NCI-H748 (cell line): Measurements from ENCODE around the gene RELN.
"Not testable (repeated sequence)": the region's sequence is repeated elsewhere in the genome, so short reads cannot be mapped to it uniquely, and the experiment has no call there.

Experiments used
- DNase-seq: peaks from one replicate; lab custom pipeline; 2025; ENCODE audit not compliant: unreplicated experiment; lab: John Stamatoyannopoulos, UW

RELN gene

DNA sequence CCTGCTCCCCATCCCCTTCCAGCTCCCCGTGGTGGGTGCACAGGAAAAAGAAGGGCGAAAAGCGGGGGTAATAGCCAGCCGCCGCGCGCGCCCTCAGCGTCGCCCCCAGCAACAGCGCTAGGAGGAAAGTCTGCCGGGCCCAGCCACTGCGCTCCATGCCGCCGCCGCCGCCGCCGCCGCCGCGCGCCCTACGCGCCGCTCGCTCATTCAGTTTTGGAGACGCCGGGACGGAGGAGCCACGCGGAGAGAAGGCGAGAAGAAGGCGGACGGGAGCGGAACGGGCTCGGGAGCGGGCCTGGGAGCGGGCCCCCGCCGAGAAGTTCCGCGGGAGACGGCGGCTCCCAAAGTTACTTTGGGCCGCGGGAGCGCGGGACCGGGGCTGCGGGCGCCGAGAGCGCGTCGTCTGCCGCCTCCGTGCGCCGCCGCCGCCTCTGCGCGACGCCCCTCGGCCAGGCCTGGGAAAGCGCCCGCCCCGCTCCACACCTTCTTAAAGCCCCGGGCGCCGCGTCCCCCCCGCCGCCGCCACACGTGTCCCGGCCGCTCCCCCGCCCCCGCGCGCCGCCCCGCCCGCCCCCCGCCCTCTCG lies at the start of gene RELN:
Gene RELN, minus strand, starts transcription at position 459 of the 585 bp plus-strand sequence. Its CDS starts 302 bp downstream, at position 157.
- DNase-seq, result peak; percentile 83

GRCh38 chr7:104038136-104038535 lies 48.7 kb upstream of the RELN start:
- no peak for DNase-seq

DNA sequence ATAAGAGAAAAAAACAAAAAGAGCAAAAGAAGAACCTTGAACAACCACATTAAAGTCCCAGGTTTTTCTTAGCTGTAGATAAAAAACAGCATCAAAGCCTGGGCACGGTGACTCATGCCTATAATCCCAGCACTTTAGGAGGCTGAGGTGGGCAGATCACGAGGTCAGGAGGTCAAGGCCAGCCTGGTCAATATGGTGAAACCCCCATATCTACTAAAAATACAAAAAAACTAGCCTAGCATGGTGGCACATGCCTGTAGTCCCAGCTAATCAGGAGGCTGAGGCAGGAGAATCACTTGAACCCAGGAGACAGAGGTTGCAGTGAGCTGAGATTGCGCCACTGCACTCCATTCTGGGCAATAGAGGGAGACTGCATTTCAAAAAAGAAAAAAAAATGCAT lies 47.4 kb upstream of the RELN start:
- not testable (repeated sequence) for DNase-seq

DNA sequence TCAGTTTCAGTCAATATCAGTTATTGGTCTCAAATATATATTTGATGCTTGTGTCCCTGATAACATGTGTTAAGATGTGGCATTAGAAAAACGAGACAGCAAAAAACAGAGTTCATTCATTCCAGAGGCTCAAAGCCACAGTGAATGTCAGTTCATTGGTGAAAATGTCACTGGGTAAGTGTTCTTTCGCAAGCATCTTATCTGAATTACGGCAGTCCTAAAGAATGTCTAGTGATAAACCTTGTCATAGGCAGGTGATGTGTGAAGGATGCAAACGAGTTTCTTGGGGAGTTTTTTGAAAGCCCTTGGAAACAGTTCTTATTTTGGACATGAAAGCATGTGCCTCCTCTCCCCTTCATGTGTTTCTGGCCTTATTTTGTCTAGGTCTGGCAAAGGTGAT lies 45.9 kb upstream of the RELN start:
- no peak for DNase-seq

- DNase-seq, result no peak
Measured at GRCh38 chr7:104034679-104035078, 45.2 kb upstream of the RELN start.

DNA sequence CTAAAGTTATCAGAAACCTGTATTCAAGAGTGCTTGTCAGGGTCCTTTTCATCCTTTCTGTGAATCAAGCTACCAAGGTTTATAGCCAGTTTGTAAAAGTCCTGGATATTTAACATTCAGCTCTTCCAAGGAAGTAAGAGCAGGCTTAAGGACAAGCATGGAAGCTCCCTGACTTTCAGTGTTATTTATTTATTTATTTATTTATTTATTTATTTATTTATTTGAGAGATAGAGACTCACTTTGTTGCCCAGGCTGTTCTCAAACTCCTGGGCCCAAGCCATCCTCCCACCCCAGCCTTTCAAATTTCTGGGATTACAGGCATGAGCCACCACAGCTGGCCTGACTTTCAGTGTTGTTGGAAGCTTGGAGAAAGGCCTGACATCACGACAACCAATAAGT lies 44.4 kb upstream of the RELN start:
- DNase-seq, result no peak

DNA sequence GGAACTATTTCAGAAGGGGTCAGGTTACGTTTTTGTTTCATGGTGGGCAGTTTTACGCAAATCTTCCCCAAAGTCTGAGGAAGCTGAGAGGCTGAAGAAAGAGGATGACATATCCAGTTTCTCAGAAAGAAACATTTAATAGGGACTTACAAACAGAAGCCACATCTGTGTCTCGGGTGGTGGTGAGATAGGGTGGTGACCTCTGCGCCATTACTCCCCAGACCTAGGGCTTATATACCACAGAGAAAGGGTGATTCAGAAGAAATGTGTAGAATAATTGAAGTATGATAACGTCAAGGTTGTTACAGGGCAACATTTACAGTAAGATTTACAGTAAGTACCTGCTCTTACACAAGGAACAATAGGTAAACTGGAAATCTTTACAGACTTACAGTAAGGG lies 43.0 kb upstream of the RELN start:
- DNase-seq, result no peak

DNA sequence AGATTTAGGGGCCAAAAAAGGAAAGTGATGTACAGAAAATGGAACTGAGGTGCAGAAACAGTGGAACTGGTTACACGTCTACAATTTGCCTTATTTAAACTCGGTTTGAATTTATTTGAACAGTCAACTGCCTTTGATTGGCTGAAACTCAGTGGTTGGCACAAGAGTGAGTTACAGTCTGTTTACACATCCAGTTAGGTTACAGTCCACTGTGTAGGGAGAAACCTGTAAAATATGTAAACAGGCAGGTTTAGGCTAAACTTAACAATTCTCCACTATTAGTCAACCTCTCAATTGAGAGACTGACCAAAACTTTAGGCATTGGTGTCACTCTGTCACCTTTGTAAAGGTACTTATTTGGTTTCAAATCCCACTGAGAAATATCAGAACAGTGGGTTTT lies 40.3 kb upstream of the RELN start:
- DNase-seq, result no peak

- DNase-seq, result no peak
Measured at GRCh38 chr7:104024632-104025031, 35.2 kb upstream of the RELN start.

GRCh38 chr7:104023100-104023499 lies 33.6 kb upstream of the RELN start:
- DNase-seq, result no peak

DNA sequence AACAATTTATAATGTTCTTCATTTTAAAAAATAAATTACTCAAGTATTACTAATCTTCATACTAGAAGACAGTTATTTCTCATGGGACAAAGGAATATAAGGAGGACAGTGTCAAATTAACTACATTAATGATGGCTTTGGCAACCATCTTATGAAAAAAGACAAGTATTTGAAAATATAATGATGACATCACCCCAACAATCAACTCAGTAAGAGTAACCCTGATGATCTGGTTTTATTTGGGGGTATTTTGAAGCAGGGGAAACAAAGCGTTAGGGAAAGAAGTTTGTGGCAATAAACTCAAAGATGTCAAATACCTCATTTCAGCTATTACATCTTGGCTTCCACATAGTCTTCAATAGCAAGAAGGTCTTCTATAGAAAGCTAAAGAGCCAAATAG lies 29.0 kb upstream of the RELN start:
- no peak for DNase-seq

DNA sequence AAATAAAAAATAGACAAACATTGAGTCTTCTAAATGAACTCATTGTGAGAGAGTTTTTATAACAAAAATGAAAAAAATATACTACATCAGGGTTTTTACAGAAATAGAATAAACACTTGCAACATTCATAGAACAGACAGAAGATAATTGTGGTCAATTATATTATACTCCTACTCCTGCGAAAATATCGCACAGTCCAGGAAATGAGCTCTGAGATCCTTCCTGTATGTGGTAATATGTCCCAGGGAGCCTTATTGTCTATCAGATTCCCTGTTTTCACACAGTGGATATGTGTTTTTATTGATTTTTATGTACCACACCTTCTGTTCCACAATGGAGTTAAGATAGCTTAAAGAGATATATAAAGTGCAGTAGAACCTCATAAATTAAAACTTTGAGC lies 27.5 kb upstream of the RELN start:
- DNase-seq, result no peak

DNA sequence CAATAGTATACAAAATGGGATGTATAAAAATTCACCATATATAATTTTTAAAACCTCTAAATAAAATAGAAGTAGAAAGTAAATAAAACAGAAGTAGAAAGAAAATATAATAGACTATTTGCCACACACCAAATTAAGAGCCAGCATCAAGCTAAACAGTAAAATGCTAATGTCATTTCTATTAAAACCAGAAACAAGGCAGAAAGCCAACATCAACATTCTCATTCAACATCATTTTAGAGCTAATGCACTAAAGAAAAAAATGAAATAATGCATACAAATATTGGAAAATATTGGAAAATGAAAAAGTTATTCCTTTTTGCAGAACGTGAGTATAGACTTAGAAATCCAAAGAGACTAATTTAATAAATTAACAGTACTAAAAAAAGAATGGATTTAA lies 23.4 kb upstream of the RELN start:
- no peak for DNase-seq

- no peak for DNase-seq
Measured at GRCh38 chr7:104011829-104012228, 22.4 kb upstream of the RELN start.

DNA sequence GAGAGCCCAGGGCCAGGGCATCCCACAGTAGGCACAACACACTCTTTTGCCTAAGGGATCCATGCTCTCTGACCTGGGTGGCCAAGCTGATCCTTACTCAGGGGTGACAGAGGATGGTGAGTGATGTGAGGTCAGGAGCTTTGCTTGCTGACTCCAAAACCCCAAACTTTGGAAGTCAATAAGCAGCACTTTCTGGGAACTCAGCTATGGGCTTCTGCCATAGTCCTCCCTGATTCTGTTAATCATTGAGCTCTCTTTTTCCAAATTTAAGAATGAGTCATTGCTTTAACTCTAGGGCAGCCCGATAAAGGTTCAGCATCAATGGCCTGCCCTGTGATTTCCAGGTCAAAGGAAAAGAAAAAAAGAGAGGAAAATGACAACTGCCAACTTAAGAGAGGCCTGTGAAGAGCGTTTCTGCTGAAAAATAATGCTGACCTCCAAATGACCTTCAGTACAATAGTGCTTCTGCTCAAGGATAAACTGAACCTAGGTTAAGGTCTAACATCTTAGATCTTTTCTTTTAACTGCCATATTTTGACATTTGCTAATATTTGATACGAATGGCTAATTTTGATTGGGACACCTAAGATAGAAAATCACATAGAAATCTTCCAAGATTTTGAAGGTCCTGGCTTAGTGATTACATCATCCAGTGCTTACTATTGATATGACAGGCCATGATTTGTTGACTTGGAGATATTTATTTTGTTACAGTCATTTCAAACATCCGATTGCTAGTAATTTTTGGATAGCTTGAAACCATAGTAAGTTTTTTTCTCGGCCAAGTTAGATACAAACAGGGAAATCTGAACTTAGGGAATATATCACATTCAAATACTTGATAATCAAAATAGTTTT lies 20.8 kb upstream of the RELN start:
- no peak for DNase-seq

DNA sequence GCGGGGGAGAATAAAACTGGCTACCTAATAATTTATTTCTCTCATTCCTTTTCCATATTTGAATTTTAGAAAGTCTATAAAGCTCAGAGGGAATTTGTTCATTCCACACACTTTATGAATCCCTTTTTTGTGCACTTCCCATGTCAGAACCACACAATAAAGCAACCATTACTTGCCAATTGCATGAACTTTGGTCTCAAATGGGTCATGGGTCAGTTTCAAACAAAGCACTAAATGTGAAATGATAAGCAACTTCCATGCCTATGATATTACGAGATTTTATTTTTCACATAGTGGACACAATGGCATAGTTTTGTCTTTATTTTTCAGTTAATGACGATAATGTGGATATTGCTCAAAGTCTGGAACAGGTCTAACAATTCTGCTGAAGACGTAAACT lies 18.6 kb upstream of the RELN start:
- DNase-seq, result no peak

DNA sequence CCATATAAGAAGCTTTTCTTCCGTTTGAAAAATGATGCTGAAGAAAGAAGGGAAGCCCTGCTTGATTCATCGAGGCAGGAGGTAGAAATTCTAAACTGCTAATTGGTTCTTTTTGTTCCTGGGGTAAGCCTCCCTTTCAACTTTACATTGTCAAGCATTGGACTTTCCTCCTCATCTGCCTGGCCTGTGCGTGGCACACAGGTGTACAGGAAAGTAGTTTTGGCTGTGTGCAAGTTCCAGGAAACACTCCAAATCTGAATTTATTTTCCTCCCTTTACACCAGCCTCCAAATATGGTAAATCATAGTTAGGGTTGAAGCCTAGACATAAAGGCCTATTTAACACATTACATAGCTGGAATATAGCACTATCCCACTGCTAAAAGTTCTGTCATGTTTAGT lies 18.2 kb upstream of the RELN start:
- DNase-seq, result no peak

- no peak for DNase-seq
Measured at GRCh38 chr7:104005197-104005596, 15.7 kb upstream of the RELN start.

DNA sequence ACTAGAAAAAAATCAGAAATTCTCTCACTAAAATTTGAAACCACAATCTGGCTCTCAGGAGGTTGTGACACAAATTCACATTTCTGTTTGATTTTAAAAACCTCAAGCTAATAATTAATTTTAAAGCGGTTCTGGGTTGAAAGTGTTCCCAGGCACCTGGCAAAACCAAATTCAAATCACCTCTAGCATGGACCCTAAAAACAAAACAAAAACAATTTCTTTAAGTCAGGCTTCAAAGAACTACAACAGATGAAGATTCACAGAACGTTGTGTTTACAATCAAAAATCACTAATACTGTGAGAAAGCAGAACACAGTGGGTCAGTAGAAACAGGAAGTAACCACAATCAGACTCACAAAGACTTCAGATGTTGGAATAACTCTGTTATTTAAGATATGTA lies 7.2 kb upstream of the RELN start:
- no peak for DNase-seq

DNA sequence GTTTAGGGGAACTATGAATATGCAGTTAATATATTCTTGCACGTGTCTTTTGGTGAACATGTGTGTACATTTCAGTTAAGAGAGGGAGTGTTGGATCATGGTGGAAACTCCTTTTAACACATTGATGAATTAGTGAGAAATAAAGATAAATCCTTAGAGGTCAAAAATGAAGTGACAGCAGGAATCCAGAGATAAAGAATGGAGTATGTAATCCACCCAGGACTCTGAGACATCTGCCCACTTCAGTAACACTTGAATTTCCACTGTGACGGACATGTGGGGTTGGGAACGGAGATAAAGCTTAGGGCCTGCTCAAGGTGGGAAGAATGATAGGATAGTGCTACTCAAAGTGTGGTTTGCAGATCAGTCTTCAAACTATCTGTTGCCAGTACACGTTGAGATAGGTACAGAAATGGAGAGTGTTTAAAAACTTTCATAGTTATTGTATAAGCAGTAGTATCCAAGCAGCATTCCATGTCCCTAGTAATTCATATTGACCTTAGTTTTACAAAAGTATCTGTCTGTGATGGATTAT lies 6.6 kb upstream of the RELN start:
- no peak for DNase-seq

- DNase-seq, result no peak
Measured at GRCh38 chr7:103995554-103995953, 6.1 kb upstream of the RELN start.

GRCh38 chr7:103993551-103993950 lies 4.1 kb upstream of the RELN start:
- DNase-seq, result no peak
